Stomach (tissue), 9 donors: ENCODE data around the gene CHPF2. TPM values are rescaled to one million over a fixed set of nuclear protein-coding genes. Genes with fewer than 3 reads are reported as not detected.
A peak's percentile ranks its signal among the peaks of the same experiment; 100 is the strongest.

ENCODE experiments used
- DNase-seq, 2 donors: peaks; one replicate each; pipeline versions ENCODE4 v3.0.0 to v3.0.0-alpha.2; 2013 to 2019
- H3K27ac ChIP-seq, 5 donors: fragments of 200-600 bp in 4 of 5; sonication (generic) in 4 of 5; one replicate each; pipeline ENCODE4 v1.5.1; 2013 to 2019; ENCODE audit warnings: mild to moderate bottlenecking in 1 of 5, moderate library complexity in 1 of 5
- H3K27me3 ChIP-seq, 3 donors: fragments of 200-600 bp; sonication (generic); one replicate each; pipeline ENCODE4 v1.5.1; 2017 to 2019; ENCODE audit warnings: mixed run types in 1 of 3
- H3K36me3 ChIP-seq, 4 donors: fragments of 200-600 bp; sonication (generic); 1 replicate in 3 of 4; 2 replicates in 1 of 4; pipeline ENCODE4 v1.5.1; 2016 to 2019
- H3K4me1 ChIP-seq, 4 donors: fragments of 200-600 bp; sonication (generic); one replicate each; pipeline ENCODE4 v1.5.1; 2016 to 2019
- H3K4me3 ChIP-seq, 4 donors: fragments of 200-600 bp; sonication (generic) in 3 of 4; one replicate each; pipeline ENCODE4 v1.5.1; 2016 to 2019; ENCODE audit warnings: mild to moderate bottlenecking in 1 of 4
- H3K9me3 ChIP-seq, 4 donors: fragments of 200-600 bp; sonication (generic); one replicate each; pipeline ENCODE4 v1.5.1; 2016 to 2019
- CTCF ChIP-seq, 7 experiments: fragments of 450-650 bp in 4 of 7; fragments of 200-600 bp in 3 of 7; sonication (generic) in 3 of 7; IDR thresholded peaks; one replicate each; pipeline ENCODE4 v1.5.1; 2016 to 2019; ENCODE audit warnings: antibody characterized with exemption in 7 of 7, control low read depth in 2 of 7, mild to moderate bottlenecking in 1 of 7
- EP300 ChIP-seq: sonication (generic); formaldehyde crosslinking; IDR thresholded peaks from one replicate; pipeline ENCODE4 v1.6.1; 2017; ENCODE audit warnings: antibody characterized with exemption
- POLR2A ChIP-seq, 4 donors: fragments of 450-650 bp; IDR thresholded peaks; one replicate each; pipeline ENCODE4 v1.6.1; 2016; ENCODE audit warnings: antibody characterized with exemption in 4 of 4, control low read depth in 2 of 4, mild to moderate bottlenecking in 1 of 4, moderate library complexity in 1 of 4
- POLR2AphosphoS5 ChIP-seq, 3 donors: sonication (generic); formaldehyde crosslinking; IDR thresholded peaks; one replicate each; pipeline ENCODE4 v1.6.1; 2016; ENCODE audit warnings: antibody characterized with exemption in 3 of 3
- WGBS, 5 donors: extraction: QIAGEN DNeasy Blood & Tissue Kit in 3 of 5; methylation state at CpG; one replicate each; pipeline versions ENCODE4 v1.1.5 to v1.1.7; 2013 to 2018; 5-methylcytosine and 5-hydroxymethylcytosine counted together
- intact Hi-C: fragments of 100-400 bp; cut with DNase I; formaldehyde crosslinking; loops from one replicate; pipeline ENCODE4 v1.15.1; 2023; ENCODE audit warnings: low total_unique reads
- polyA plus RNA-seq, 3 donors: library from polyadenylated mRNA; stranded (reverse); fragments of 200-250 nt; gene quantifications; one replicate each; pipeline ENCODE4 v1.2.3, GENCODE V29; 2013
- total RNA-seq, 5 donors: library from RNA; depleted of rRNA; stranded (reverse); fragments of >200 nt; gene quantifications; one replicate each; pipeline versions ENCODE4 v1.1.0 to v1.2.3, GENCODE V29; 2014 to 2016
- donor health status: healthy with polysubstance abuse.
- donor health status: Bipolar disorder and iron deficiency.
- donor health status: healthy.

CHPF2 gene
- total and polyA plus RNA-seq, 8 donors = 5.8 to 100 (median 22.5) TPM

- intact Hi-C loops = no loop called here
- Histone ChIP-seq H3K36me3 (no peaks in the 10 kb centered on the region), H3K4me3 (peak overlapping the region in 2 of 4 donors; percentile 61 to 66), H3K4me1 (peaks cover 38 to 47% (median 44%) of the 10 kb centered on the region in 4 donors), H3K27me3 (peaks cover 0 to 44% (median under 1%) of the 10 kb centered on the region in 3 donors), H3K9me3 (no peaks in the 10 kb centered on the region), H3K27ac (peak overlapping the region in 4 of 5 donors; percentile 81 to 93 (median 84))
- no peak for TF ChIP-seq POLR2AphosphoS5 (IDR thresholded peaks at IDR 0.05)
- TF ChIP-seq EP300 = no peak
- no peak for TF ChIP-seq CTCF (IDR thresholded peaks at IDR 0.05)
- DNase-seq = peak in 1 of 2 donors; percentile 60
- 52 to 82% (median 80%) methylated on average over 16 to 17 of the region's 17 CpGs for WGBS, 5 donors
Observed at GRCh38 chr7:151252961-151253711, 20.9 kb downstream of the CHPF2 start.

DNA sequence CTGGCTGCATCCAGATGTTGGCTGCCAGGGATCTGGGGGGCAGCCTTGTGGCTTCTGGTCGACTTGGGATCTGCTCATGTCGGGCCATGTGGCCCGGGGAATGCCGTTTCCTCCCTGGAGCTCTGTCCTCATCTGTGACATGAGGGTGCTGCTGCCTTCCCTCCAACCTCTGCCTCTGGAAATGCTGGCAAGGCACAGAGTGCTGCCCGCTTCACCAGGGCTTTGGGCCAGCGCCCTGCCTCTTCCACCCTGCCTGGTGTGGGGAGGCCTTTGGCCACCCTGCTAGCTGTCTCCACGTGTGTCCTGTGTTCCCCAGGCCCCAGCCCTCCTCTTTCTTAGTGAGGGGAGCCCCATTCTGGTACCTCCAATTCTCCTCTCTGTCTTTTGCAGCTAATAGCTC lies 22.0 kb downstream of the CHPF2 start:
- TF ChIP-seq CTCF (IDR thresholded peaks at IDR 0.05) (no peak), POLR2A (IDR thresholded peaks at IDR 0.05) (no peak), POLR2AphosphoS5 (IDR thresholded peaks at IDR 0.05) (no peak), EP300 (no peak)
- WGBS, 5 donors = 63 to 77% (median 74%) methylated on average over 4 to 7 of the region's 7 CpGs
- H3K27ac ChIP-seq = no peak overlapping the region

DNA sequence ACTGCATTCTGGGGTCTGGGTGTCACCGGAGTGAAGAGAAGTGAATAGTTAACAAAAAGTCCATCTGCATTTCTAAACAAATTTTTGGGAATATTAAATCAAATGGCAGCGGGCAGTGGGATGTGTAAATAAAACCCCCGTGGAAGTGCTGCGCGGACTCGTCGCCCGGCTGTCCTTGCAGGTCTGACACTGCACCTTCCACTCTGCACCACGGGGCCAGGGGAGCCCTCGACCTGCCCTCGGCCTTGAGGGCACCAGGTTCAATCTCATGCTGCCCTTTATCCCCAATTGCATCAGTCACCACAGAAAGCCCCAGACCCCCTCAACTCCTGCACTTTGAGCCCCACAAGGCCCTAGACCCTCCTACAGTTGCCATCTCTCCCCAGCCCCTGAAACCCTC lies 22.6 kb downstream of the CHPF2 start:
- no peaks in the 10 kb centered on the region for H3K9me3 ChIP-seq
- no peak overlapping the region for H3K27ac ChIP-seq
- peaks cover 23 to 33% (median 30%) of the 10 kb centered on the region in 4 donors for H3K4me1 ChIP-seq
- TF ChIP-seq POLR2AphosphoS5 (IDR thresholded peaks at IDR 0.05) (no peak), CTCF (IDR thresholded peaks at IDR 0.05) (no peak), EP300 (no peak), POLR2A (IDR thresholded peaks at IDR 0.05) (no peak)
- 76 to 89% (median 82%) methylated on average over 11 of the region's 11 CpGs for WGBS, 5 donors
- DNase-seq = no peak
- H3K27me3 ChIP-seq = peaks cover 0 to 43% (median 0%) of the 10 kb centered on the region in 3 donors
- no peak overlapping the region for H3K4me3 ChIP-seq
- intact Hi-C loops = no loop called here
- no peaks in the 10 kb centered on the region for H3K36me3 ChIP-seq

More for the DNA sequence above, 22.0 kb downstream of the CHPF2 start:
- DNase-seq = no peak
- Histone ChIP-seq H3K36me3 (no peaks in the 10 kb centered on the region), H3K27me3 (peaks cover 0 to 43% (median 0%) of the 10 kb centered on the region in 3 donors), H3K4me1 (peaks cover 29 to 39% (median 36%) of the 10 kb centered on the region in 4 donors), H3K9me3 (no peaks in the 10 kb centered on the region), H3K4me3 (no peak overlapping the region)
- intact Hi-C loops = no loop called here

DNA sequence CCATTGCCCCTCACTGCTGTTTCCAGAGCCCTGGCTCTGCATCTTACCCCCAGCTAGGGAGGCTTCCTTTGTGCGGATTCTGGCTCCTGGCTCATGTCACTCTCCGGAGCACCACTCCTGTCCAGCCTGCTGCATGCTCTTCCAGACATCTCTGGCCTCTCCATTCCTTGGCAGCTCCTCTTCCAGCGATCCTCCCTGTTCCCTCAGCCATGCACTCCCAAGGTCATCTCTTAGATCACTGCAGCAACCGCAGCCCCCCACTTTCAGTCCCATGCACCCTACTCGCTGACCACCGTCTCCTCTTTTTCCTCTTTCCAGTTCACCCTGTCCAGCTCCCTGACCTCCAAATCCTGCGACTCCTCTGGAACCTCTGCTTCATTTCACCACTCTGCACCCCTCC lies 23.1 kb downstream of the CHPF2 start:
- H3K27me3 ChIP-seq = peaks cover 0 to 44% (median 0%) of the 10 kb centered on the region in 3 donors

More for the DNA sequence above, 23.1 kb downstream of the CHPF2 start:
- Histone ChIP-seq H3K4me1 (peaks cover 18 to 28% (median 25%) of the 10 kb centered on the region in 4 donors), H3K27ac (no peak overlapping the region), H3K4me3 (no peak overlapping the region), H3K9me3 (no peaks in the 10 kb centered on the region), H3K36me3 (no peaks in the 10 kb centered on the region)
- intact Hi-C loops = no loop called here
- 68 to 83% (median 74%) methylated on average over 7 of the region's 7 CpGs for WGBS, 5 donors
- no peak for DNase-seq
- no peak for TF ChIP-seq EP300
- no peak for TF ChIP-seq CTCF (IDR thresholded peaks at IDR 0.05)
- TF ChIP-seq POLR2AphosphoS5 (IDR thresholded peaks at IDR 0.05) = no peak
- TF ChIP-seq POLR2A (IDR thresholded peaks at IDR 0.05) = no peak
